ENCODE results near the gene MBP.

The MBP gene

GRCh38 chr18:77123320-77124231 is 9.0 kb downstream of the MBP start:
- H3K36me3 ChIP-seq (ENCODE audit: insufficient read depth, low read length) = no peaks in the 10 kb centered on the region
- no peaks in the 10 kb centered on the region for H3K9me3 ChIP-seq (ENCODE audit: low read depth, low read length)
- H3K9ac ChIP-seq (ENCODE audit: insufficient read length) = no peak overlapping the region
- no peak overlapping the region for H3K4me3 ChIP-seq
- H3K27ac ChIP-seq = no peak overlapping the region
- no peak for DNase-seq (ENCODE audit: low read depth, low spot score)
- TF ChIP-seq FOXP2 (optimal IDR thresholded peaks at IDR 0.05; ENCODE audit: control extremely low read depth, extremely low read length, insufficient read depth) (no peak), EZH2 (IDR thresholded peaks at IDR 0.05) (no peak), POLR2AphosphoS5 (IDR thresholded peaks at IDR 0.05; ENCODE audit: borderline replicate concordance, low read depth, low read length) (no peak)

DNA sequence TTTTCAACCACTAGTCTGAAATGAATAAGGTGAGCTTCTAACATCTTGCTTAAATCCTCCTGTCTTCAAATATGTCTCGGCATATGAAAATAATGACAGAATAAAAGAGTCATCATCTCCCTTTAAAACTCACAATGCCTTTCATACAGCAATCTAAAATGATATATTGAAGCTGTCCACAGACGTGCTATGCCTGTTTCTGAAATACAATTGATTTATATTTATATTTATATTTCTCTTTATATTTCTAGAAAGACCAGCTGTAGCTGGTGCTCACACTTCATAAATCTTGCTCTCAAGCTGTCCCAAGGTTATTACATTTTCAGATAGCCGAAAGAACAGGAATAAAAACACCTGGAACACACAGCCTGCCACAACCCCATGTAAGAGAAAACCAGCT is 11.1 kb downstream of the MBP start:
- Histone ChIP-seq H3K4me3 (no peak overlapping the region), H3K36me3 (ENCODE audit: insufficient read depth, low read length) (no peaks in the 10 kb centered on the region)
- no peak for TF ChIP-seq EZH2 (IDR thresholded peaks at IDR 0.05)
- TF ChIP-seq POLR2AphosphoS5 (IDR thresholded peaks at IDR 0.05; ENCODE audit: borderline replicate concordance, low read depth, low read length) = no peak
- TF ChIP-seq FOXP2 (optimal IDR thresholded peaks at IDR 0.05; ENCODE audit: control extremely low read depth, extremely low read length, insufficient read depth) = no peak

GRCh38 chr18:77119851-77120491 is 12.6 kb downstream of the MBP start:
- no peaks in the 10 kb centered on the region for H3K9me3 ChIP-seq (ENCODE audit: low read depth, low read length)
- no peaks in the 10 kb centered on the region for H3K36me3 ChIP-seq (ENCODE audit: insufficient read depth, low read length)
- TF ChIP-seq FOXP2 (optimal IDR thresholded peaks at IDR 0.05; ENCODE audit: control extremely low read depth, extremely low read length, insufficient read depth) = no peak
- TF ChIP-seq POLR2AphosphoS5 (IDR thresholded peaks at IDR 0.05; ENCODE audit: borderline replicate concordance, low read depth, low read length) = no peak
- TF ChIP-seq EZH2 (IDR thresholded peaks at IDR 0.05) = no peak
- no peak overlapping the region for H3K9ac ChIP-seq (ENCODE audit: insufficient read length)
- no peak for DNase-seq (ENCODE audit: low read depth, low spot score)
- H3K27ac ChIP-seq = no peak overlapping the region
- H3K4me3 ChIP-seq = no peak overlapping the region

More for the DNA sequence above, 11.1 kb downstream of the MBP start:
- Histone ChIP-seq H3K9me3 (ENCODE audit: low read depth, low read length) (no peaks in the 10 kb centered on the region), H3K9ac (ENCODE audit: insufficient read length) (no peak overlapping the region), H3K27ac (no peak overlapping the region)
- no peak for DNase-seq (ENCODE audit: low read depth, low spot score)

DNA sequence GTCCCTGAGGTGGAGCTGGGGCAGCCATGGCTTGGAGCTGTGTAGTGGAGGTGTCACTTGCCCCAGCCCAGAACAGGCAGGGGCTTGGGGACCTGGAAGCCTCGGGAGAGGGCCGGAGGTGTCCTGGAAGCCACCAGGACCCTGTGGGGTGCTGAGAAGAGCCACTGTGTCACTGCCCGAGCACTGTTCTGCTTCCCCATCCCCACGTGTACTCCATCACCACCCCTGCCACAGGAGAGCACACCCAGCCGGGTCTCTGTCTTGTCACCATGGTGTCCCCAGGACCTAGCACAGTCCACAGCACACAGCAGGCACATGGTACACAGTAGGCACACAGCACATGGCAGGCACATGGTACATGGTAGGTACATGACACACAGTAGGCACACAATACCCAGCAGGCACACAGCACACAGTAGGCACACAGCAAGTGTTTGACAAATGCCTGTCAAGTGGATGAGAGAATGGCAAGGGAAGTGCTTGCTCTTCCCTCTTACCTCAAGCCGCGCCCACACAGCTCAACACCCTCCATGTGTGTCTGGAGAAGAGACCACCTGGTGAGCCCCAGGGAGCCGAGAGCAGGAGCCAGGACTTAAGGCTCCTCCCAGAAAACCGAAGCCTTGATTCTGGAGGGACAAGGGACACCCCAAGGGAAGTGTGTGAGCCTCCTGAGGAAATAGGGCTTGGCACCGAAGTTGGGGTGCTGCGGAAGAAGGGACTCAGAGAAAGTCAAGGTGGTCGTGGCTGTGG is 13.3 kb downstream of the MBP start:
- TF ChIP-seq EZH2 (IDR thresholded peaks at IDR 0.05) (no peak), POLR2AphosphoS5 (IDR thresholded peaks at IDR 0.05; ENCODE audit: borderline replicate concordance, low read depth, low read length) (no peak), FOXP2 (optimal IDR thresholded peaks at IDR 0.05; ENCODE audit: control extremely low read depth, extremely low read length, insufficient read depth) (no peak)
- no peak for DNase-seq (ENCODE audit: low read depth, low spot score)
- no peaks in the 10 kb centered on the region for H3K36me3 ChIP-seq (ENCODE audit: insufficient read depth, low read length)
- H3K9me3 ChIP-seq (ENCODE audit: low read depth, low read length) = no peaks in the 10 kb centered on the region
- H3K4me3 ChIP-seq = no peak overlapping the region
- no peak overlapping the region for H3K9ac ChIP-seq (ENCODE audit: insufficient read length)
- no peak overlapping the region for H3K27ac ChIP-seq

DNA sequence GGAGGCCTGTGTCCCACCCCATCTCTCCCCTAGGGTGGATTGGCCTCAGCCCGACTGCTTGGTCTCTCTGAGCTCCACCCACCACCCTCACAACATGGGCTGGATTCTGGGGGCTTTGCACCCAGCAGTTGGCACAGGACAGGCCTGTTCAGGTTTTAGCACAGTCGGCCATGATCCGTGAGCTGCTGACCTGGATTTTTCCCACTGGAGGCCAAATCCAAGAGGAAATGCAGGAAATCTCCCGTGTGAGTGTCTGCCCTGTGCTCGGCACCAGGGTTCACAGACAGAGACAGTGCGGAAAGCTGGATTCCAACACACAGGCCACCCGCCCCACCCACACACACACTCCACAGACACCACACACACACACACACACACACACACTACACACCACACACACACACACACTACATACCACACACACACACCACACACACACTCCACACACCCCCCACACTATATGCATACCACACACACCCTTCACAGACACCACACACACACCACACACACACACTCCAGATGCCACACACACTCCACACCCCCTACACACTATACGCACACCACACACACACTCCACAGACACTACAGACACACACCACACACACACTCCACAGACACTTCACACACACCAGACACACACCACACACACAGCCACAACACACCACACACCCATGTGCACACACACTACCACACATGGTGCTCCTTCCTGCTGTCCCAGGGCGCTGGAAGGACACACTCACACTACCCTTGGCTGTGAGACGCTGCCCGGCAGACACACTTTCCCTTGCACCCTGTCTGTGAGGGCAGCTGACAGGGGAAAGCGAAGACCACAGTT is 14.1 kb downstream of the MBP start:
- H3K4me3 ChIP-seq = no peak overlapping the region
- no peak for DNase-seq (ENCODE audit: low read depth, low spot score)
- no peaks in the 10 kb centered on the region for H3K36me3 ChIP-seq (ENCODE audit: insufficient read depth, low read length)
- H3K9ac ChIP-seq (ENCODE audit: insufficient read length) = no peak overlapping the region
- no peaks in the 10 kb centered on the region for H3K9me3 ChIP-seq (ENCODE audit: low read depth, low read length)
- no peak for TF ChIP-seq FOXP2 (optimal IDR thresholded peaks at IDR 0.05; ENCODE audit: control extremely low read depth, extremely low read length, insufficient read depth)
- no peak for TF ChIP-seq POLR2AphosphoS5 (IDR thresholded peaks at IDR 0.05; ENCODE audit: borderline replicate concordance, low read depth, low read length)
- TF ChIP-seq EZH2 (IDR thresholded peaks at IDR 0.05) = no peak
- no peak overlapping the region for H3K27ac ChIP-seq

GRCh38 chr18:77116201-77117080 is 16.1 kb downstream of the MBP start:
- Histone ChIP-seq H3K9ac (ENCODE audit: insufficient read length) (no peak overlapping the region), H3K4me3 (no peak overlapping the region), H3K9me3 (ENCODE audit: low read depth, low read length) (no peaks in the 10 kb centered on the region), H3K27ac (no peak overlapping the region), H3K36me3 (ENCODE audit: insufficient read depth, low read length) (no peaks in the 10 kb centered on the region)
- no peak for DNase-seq (ENCODE audit: low read depth, low spot score)
- TF ChIP-seq POLR2AphosphoS5 (IDR thresholded peaks at IDR 0.05; ENCODE audit: borderline replicate concordance, low read depth, low read length) = no peak
